GM18858 (cell line): ENCODE data around the gene CAPS.
"Not testable (repeated sequence)": the region's sequence is repeated elsewhere in the genome, so short reads cannot be mapped to it uniquely, and the experiment has no call there.

Source experiments
- ATAC-seq: cut with Tn5 transposase; IDR thresholded peaks from one replicate; pipeline ENCODE4 v1.9.1; 2021; ENCODE audit not compliant: unreplicated experiment

The CAPS gene

GRCh38 chr19:5913739-5914357 is at the start of gene CAPS:
Gene CAPS, plus strand, starts transcription at chr19:5914254. Its CDS starts 153 bp downstream, at chr19:5914407.
- no peak for ATAC-seq

- ATAC-seq = no peak
These were observed 49.1 kb upstream of the CAPS start for GRCh38 chr19:5864725-5865486.

- ATAC-seq = no peak
These were observed 48.3 kb upstream of the CAPS start for GRCh38 chr19:5865772-5866171.

GRCh38 chr19:5867201-5868136 is 46.6 kb upstream of the CAPS start:
- ATAC-seq = no peak

GRCh38 chr19:5870986-5871394 is 43.1 kb upstream of the CAPS start:
- ATAC-seq = no peak

- ATAC-seq = no peak
These were observed 40.3 kb upstream of the CAPS start for GRCh38 chr19:5873617-5874199.

GRCh38 chr19:5874496-5874895 is 39.6 kb upstream of the CAPS start:
- not testable (repeated sequence) for ATAC-seq

GRCh38 chr19:5877427-5877826 is 36.6 kb upstream of the CAPS start:
- ATAC-seq = no peak

- ATAC-seq = no peak
These were observed 36.2 kb upstream of the CAPS start for GRCh38 chr19:5877882-5878281.

- ATAC-seq = no peak
These were observed 33.9 kb upstream of the CAPS start for GRCh38 chr19:5880196-5880595.

GRCh38 chr19:5880604-5881078 is 33.4 kb upstream of the CAPS start:
- ATAC-seq = no peak

- ATAC-seq = no peak
These were observed 32.3 kb upstream of the CAPS start for GRCh38 chr19:5881543-5882299.

- no peak for ATAC-seq
These were observed 31.6 kb upstream of the CAPS start for GRCh38 chr19:5882421-5882968.

GRCh38 chr19:5883157-5883873 is 30.7 kb upstream of the CAPS start:
- ATAC-seq = not testable (repeated sequence)

GRCh38 chr19:5884065-5884811 is 29.8 kb upstream of the CAPS start:
- not testable (repeated sequence) for ATAC-seq

GRCh38 chr19:5889288-5889971 is 24.6 kb upstream of the CAPS start:
- no peak for ATAC-seq

GRCh38 chr19:5890099-5890498 is 24.0 kb upstream of the CAPS start:
- ATAC-seq = no peak

- ATAC-seq = no peak
These were observed 22.5 kb upstream of the CAPS start for GRCh38 chr19:5891572-5891937.
